Pancreas (tissue), 10 donors: ENCODE measurements around the gene LORICRIN. TPM values are rescaled to one million over a fixed set of nuclear protein-coding genes. Genes with fewer than 3 reads are reported as not detected.
"Not testable (repeated sequence)": the region's sequence is repeated elsewhere in the genome, so short reads cannot be mapped to it uniquely, and the experiment has no call there.

Source experiments
- ATAC-seq, 4 donors: fragments of 200-7000 bp; cut with Tn5 transposase; one replicate each; pipeline versions ENCODE4 v1.8.0 to v1.9.1; 2020; ENCODE audit warnings: mild to moderate bottlenecking in 4 of 4, moderate library complexity in 4 of 4
- DNase-seq, 6 donors: peaks; one replicate each; pipeline ENCODE4 v3.0.0-alpha.2; 2020
- FAIRE-seq: peaks from 2 replicates; lab custom pipeline; 2012; peaks lifted over from hg19 to GRCh38; lab: Jason Lieb, UNC
- H3K27ac ChIP-seq, 4 donors: fragments of 200-600 bp; sonication (generic); 1 replicate in 3 of 4; 2 replicates in 1 of 4; pipeline versions ENCODE4 v1.5.0 to v1.8.0; 2020
- H3K27me3 ChIP-seq, 4 donors: fragments of 200-600 bp; one replicate each; pipeline ENCODE4 v1.8.0; 2021
- H3K36me3 ChIP-seq, 3 donors: fragments of 200-600 bp; sonication (generic) in 1 of 3; one replicate each; pipeline versions ENCODE4 v1.5.0 to v1.8.0; 2020 to 2021
- H3K4me1 ChIP-seq, 3 donors: fragments of 200-600 bp; one replicate each; pipeline ENCODE4 v1.8.0; 2021
- H3K4me3 ChIP-seq, 4 donors: fragments of 200-600 bp; sonication (generic) in 2 of 4; one replicate each; pipeline versions ENCODE4 v1.5.0 to v1.8.0; 2020 to 2021
- H3K9me3 ChIP-seq, 4 donors: fragments of 200-600 bp; one replicate each; pipeline ENCODE4 v1.8.0; 2021
- WGBS, 2 donors: extraction: QIAGEN DNeasy Blood & Tissue Kit; methylation state at CpG; one replicate each; pipeline ENCODE4 v1.1.7; 2013; 5-methylcytosine and 5-hydroxymethylcytosine counted together
- intact Hi-C, 3 donors: fragments of 100-400 bp; cut with DNase I; formaldehyde crosslinking; loops; one replicate each; pipeline versions ENCODE4 v1.11.1 to v1.14.2; 2022
- polyA plus RNA-seq, 2 donors: library from polyadenylated mRNA; stranded (reverse); fragments of 200-250 nt; gene quantifications; one replicate each; pipeline ENCODE4 v1.2.3, GENCODE V29; 2013
- total RNA-seq, 6 donors: library from RNA; stranded (reverse); fragmentation: NEBNext Ultra II Directional in 4 of 6; extraction: Animal tissue kit (Norgen Biotek cat#: 25700) in 4 of 6; gene quantifications; one replicate each; pipeline versions ENCODE4 v1.2.1 to v1.2.4, GENCODE V29; 2021 to 2023
- TF ChIP-seq, protein P1 (sequence below), 4 donors: fragments of 200-600 bp; sonication (generic) in 3 of 4; IDR thresholded peaks; one replicate each; pipeline versions ENCODE4 v1.5.0 to v1.8.0; 2021; ENCODE audit warnings: antibody characterized with exemption in 4 of 4
- donor health status: healthy with polysubstance abuse.
- donor health status: DM: no; HTN: no; CAD: no; lungs with moderate emphysema.
- donor health status: DM: no; HTN: no; CAD: no.
- donor health status: control.
- donor health status: control.
- donor health status: Bipolar disorder and iron deficiency.
- donor health status: DM: yes; HTN: yes; CAD: no.
- donor health status: DM: no; HTN: no; CAD: no.
- donor health status: DM: no; HTN: no; CAD: no.
- donor health status: DM: yes; HTN: yes; CAD: no.

LORICRIN gene
- total and polyA plus RNA-seq, 8 donors = not detected

DNA sequence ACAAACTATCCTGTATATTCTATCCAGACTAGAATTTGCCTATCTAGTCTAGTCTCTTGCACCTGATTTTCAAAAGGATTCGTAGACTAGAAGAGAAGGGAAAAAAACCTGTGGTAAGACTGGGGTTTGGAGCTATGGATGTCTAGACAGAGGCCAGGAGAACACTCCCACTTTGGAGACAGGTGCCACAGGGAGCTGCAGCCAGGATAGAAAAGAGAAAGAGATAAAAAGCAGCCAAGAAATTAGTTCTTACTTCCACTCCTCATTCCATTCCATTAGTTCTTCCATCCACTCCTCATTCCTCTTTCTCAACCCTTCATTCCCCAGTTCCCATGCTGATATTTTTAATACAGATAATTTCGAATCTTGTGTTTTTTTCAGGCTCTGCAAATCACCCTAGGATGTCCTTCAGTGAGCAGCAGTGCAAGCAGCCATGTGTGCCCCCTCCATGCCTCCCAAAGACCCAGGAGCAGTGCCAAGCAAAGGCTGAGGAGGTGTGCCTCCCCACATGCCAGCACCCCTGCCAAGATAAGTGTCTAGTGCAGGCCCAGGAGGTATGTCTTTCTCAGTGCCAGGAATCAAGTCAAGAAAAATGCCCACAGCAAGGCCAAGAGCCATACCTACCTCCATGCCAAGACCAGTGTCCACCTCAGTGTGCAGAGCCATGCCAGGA is 41.6 kb upstream of the LORICRIN start:
- DNase-seq (no peak), FAIRE-seq (no peak), ATAC-seq (no peak)
- intact Hi-C loops = no loop called here
- 35 to 49% methylated on average over 2 of the region's 2 CpGs for WGBS, 2 donors
- no peaks in the 10 kb centered on the region for H3K27me3 ChIP-seq
- H3K36me3 ChIP-seq = no peaks in the 10 kb centered on the region
- H3K4me1 ChIP-seq = no peaks in the 10 kb centered on the region
- TF ChIP-seq, protein P1, sequence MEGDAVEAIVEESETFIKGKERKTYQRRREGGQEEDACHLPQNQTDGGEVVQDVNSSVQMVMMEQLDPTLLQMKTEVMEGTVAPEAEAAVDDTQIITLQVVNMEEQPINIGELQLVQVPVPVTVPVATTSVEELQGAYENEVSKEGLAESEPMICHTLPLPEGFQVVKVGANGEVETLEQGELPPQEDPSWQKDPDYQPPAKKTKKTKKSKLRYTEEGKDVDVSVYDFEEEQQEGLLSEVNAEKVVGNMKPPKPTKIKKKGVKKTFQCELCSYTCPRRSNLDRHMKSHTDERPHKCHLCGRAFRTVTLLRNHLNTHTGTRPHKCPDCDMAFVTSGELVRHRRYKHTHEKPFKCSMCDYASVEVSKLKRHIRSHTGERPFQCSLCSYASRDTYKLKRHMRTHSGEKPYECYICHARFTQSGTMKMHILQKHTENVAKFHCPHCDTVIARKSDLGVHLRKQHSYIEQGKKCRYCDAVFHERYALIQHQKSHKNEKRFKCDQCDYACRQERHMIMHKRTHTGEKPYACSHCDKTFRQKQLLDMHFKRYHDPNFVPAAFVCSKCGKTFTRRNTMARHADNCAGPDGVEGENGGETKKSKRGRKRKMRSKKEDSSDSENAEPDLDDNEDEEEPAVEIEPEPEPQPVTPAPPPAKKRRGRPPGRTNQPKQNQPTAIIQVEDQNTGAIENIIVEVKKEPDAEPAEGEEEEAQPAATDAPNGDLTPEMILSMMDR (IDR thresholded peaks at IDR 0.05) = no peak
- no peaks in the 10 kb centered on the region for H3K9me3 ChIP-seq
- no peak overlapping the region for H3K27ac ChIP-seq
- H3K4me3 ChIP-seq = no peak overlapping the region

DNA sequence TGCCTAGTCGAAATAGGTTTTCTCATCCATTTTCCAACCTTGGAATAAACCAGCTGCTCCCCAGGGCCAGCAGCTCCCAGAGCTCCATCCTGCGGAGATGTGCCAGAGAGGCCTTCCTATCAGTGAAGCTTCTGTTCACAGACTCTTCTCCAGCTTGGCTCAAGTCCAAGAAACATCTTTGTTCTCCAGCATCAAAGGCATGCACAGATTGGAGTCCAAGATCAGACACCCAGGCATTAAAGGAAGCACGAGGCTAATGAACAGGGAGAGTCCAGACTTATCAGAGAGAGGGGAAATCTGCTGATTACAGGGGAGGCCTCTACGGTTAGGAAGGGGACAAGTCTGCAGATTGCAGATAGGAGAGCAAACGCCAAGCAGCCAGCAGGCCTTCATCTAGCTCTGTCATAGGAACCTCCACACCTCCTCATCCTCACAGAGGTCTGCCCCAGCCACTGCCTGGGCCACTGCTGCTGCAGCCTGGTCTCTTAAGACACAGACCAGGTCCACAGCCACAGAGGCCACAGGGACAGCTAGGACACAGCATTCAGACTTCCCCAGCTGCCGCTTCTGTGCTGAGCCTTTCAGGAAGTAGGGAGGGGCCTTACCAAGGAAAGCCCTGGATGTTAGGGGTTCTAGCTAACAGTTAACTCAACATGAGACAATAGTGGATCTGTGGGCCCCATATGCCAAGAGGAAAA is 38.7 kb upstream of the LORICRIN start:
- FAIRE-seq (no peak), ATAC-seq (no peak), DNase-seq (no peak)
- no peaks in the 10 kb centered on the region for H3K27me3 ChIP-seq
- TF ChIP-seq, protein P1 (IDR thresholded peaks at IDR 0.05) = no peak
- WGBS, 2 donors = 49% methylated on average over 6 of the region's 6 CpGs
- no peaks in the 10 kb centered on the region for H3K36me3 ChIP-seq
- H3K4me3 ChIP-seq = no peak overlapping the region
- no peaks in the 10 kb centered on the region for H3K4me1 ChIP-seq
- intact Hi-C loops = no loop called here
- no peaks in the 10 kb centered on the region for H3K9me3 ChIP-seq
- no peak overlapping the region for H3K27ac ChIP-seq

DNA sequence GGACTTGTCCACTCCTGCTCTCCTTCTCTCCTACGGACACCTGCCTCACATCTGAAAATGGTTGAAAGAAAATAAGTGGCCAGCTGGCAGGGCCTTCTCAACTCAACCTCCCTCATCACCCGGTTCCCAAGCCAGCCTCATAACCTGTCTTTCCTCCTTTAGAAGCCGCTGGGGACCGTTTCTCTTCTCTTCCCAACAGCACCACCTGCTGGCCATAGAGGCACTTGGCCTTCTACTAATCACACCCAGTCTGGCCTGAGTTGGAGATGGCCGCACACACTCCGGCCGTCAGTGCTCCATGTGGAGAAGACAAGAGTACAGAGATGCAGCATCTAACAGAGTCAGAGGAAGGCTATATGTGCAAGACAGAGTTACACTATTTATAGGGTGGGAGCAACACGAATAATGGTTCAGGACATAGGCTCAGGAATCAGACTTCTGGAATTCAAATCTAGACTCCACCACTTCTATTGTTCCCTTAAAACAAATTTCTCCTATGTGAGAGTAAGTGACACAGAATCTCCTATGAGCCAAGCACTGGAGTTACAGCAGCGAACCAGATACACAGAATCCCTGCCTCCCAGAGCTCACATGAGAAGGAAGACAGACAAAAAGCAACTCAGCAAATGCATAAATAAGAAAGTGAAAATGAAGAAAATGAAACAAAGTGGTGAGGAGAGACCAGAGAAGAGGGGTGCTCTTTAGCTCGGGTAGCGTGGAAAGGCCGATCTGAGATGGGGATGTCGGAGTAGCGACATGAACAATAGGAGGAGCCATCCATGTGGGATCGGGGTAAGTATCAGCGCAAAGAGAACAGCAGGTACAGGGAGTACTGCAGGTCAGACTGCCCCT is 36.2 kb upstream of the LORICRIN start:
- TF ChIP-seq, protein P1 (IDR thresholded peaks at IDR 0.05) = peak; percentile 55 to 75 (median 68)
- FAIRE-seq (peak; percentile 29), DNase-seq (peak; percentile 51 to 81 (median 74)), ATAC-seq (peak; percentile 90 to 99 (median 94))
- H3K9me3 ChIP-seq, H3K4me3 ChIP-seq, H3K36me3 ChIP-seq, intact Hi-C loops, H3K27ac ChIP-seq, H3K27me3 ChIP-seq, H3K4me1 ChIP-seq: not testable (repeated sequence)
- 32 to 42% methylated on average over 16 of the region's 16 CpGs for WGBS, 2 donors

DNA sequence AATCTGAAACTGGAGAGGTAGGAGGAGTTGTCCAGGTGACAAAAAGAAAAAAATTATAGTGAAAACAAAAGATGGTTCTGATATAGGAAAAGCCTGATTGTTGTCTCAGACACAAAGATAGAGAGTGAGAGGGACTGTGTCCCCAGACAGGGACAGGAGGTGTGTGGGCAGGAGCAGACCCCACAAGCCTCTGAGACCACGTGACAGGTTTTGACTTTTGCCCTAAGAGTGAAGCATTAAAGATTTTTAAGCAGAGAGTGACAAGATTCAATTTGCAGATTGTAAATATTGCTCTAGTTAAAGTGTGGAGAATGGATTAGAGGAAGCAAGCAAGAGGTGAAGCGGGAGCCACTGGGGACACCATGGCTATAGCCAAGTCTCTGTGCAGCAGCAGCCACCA is 31.7 kb upstream of the LORICRIN start:
- no peak for DNase-seq
- no peak overlapping the region for H3K27ac ChIP-seq

More for the DNA sequence above, 31.7 kb upstream of the LORICRIN start:
- no peak for ATAC-seq
- no peaks in the 10 kb centered on the region for H3K4me1 ChIP-seq
- no peak for FAIRE-seq
- 47 to 56% methylated on average over 2 of the region's 2 CpGs for WGBS, 2 donors
- TF ChIP-seq, protein P1 (IDR thresholded peaks at IDR 0.05) = no peak
- no peak overlapping the region for H3K4me3 ChIP-seq
- intact Hi-C loops = no loop called here
- H3K9me3 ChIP-seq = no peaks in the 10 kb centered on the region
- peaks cover 0 to 4% (median 0%) of the 10 kb centered on the region in 4 donors for H3K27me3 ChIP-seq
- no peaks in the 10 kb centered on the region for H3K36me3 ChIP-seq
